Measurements from ENCODE around the gene CYP1A2. TPM values are rescaled to one million over a fixed set of nuclear protein-coding genes. Genes with fewer than 3 reads are reported as not detected.

Gene CYP1A2
- total and polyA plus RNA-seq, 2 experiments from 2014 or later, result not detected

DNA sequence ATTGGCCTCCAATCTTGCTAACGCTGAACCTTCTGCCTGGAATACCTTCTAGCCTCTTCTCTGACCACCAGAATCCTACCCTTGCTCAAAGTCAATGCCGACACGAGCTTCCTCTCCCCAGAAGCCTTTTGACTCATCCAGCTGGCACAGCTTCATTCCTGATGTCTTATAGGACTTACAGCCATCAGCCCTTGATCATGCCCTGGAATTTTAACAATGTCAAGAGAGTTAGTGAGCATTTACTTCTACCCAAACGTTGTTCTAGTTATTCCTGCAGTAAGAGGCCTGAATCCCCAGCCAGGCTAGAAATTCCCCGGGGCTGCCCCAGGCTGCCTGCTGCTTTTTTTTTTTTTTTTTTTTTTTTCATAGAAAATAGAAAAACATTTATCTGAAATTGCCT lies 3.9 kb downstream of the CYP1A2 start:
- no peak overlapping the region for H3K4me2 ChIP-seq (ENCODE audit: unreplicated experiment)
- H3K27ac ChIP-seq, result no peak overlapping the region
- H3K9ac ChIP-seq, result no peak overlapping the region
- H4K20me1 ChIP-seq (ENCODE audit: insufficient read depth), result no peaks in the 10 kb centered on the region
- 0 out of 2 replicates have a peak, but pooled peaks cover 3% of the 10 kb centered on the region for H3K4me1 ChIP-seq (ENCODE audit: insufficient read depth)
- WGBS, 2 experiments (ENCODE audit: low coverage in 1 of 2, low lambda C conversion rate in 2 of 2, missing lambda C conversion rate in 2 of 2), result 34 to 37% methylated on average over 5 of the region's 5 CpGs
- no peaks in the 10 kb centered on the region for H3K9me3 ChIP-seq (ENCODE audit: low read depth)
- no peak for TF ChIP-seq EZH2 (IDR thresholded peaks at IDR 0.05; ENCODE audit: insufficient read depth, poor library complexity, severe bottlenecking)
- no peak for TF ChIP-seq EZH2phosphoT487 (IDR thresholded peaks at IDR 0.05; ENCODE audit: insufficient read depth, low read depth)
- no peak overlapping the region for H2AFZ ChIP-seq
- H3K79me2 ChIP-seq (ENCODE audit: insufficient read depth), result no peaks in the 10 kb centered on the region
- peaks cover 18% of the 10 kb centered on the region; the same call in 1 of the 2 replicates for H3K27me3 ChIP-seq (replicated peaks; ENCODE audit: insufficient read depth)
- no peaks in the 10 kb centered on the region for H3F3A ChIP-seq (ENCODE audit: insufficient read depth)
- no peak overlapping the region for H3K4me3 ChIP-seq
- in situ Hi-C loops (cut with MboI), result no loop called here
- DNase-seq, result peak; percentile 70
- H3K9me2 ChIP-seq (ENCODE audit: insufficient read depth), result no peaks in the 10 kb centered on the region
- no peaks in the 10 kb centered on the region for H3K36me3 ChIP-seq (ENCODE audit: low read depth)

DNA sequence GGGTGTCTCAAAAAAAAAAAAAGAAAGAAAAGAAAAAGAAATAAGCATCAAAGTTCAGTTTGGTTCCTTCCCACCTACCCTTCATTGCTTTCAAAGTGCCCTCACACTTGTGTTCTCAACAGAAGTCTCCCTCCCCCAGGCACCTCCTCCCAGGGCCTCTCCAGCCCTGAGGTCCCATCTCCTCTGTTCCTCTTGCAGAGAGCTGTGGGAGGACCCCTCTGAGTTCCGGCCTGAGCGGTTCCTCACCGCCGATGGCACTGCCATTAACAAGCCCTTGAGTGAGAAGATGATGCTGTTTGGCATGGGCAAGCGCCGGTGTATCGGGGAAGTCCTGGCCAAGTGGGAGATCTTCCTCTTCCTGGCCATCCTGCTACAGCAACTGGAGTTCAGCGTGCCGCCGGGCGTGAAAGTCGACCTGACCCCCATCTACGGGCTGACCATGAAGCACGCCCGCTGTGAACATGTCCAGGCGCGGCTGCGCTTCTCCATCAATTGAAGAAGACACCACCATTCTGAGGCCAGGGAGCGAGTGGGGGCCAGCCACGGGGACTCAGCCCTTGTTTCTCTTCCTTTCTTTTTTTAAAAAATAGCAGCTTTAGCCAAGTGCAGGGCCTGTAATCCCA lies 6.1 kb downstream of the CYP1A2 start:
- H3K9ac ChIP-seq, result no peak overlapping the region
- H3K36me3 ChIP-seq (ENCODE audit: low read depth), result no peaks in the 10 kb centered on the region
- no peak overlapping the region for H3K4me2 ChIP-seq (ENCODE audit: unreplicated experiment)
- H3K79me2 ChIP-seq (ENCODE audit: insufficient read depth), result no peaks in the 10 kb centered on the region
- DNase-seq, result no peak
- H3K9me2 ChIP-seq (ENCODE audit: insufficient read depth), result no peaks in the 10 kb centered on the region
- no peaks in the 10 kb centered on the region for H3K9me3 ChIP-seq (ENCODE audit: low read depth)
- TF ChIP-seq EZH2phosphoT487 (IDR thresholded peaks at IDR 0.05; ENCODE audit: insufficient read depth, low read depth), result no peak
- no peak for TF ChIP-seq EZH2 (IDR thresholded peaks at IDR 0.05; ENCODE audit: insufficient read depth, poor library complexity, severe bottlenecking)
- H3K4me1 ChIP-seq (ENCODE audit: insufficient read depth), result 0 out of 2 replicates have a peak, but pooled peaks cover 3% of the 10 kb centered on the region
- in situ Hi-C loops (cut with MboI), result no loop called here
- H3K4me3 ChIP-seq, result no peak overlapping the region
- no peak overlapping the region for H2AFZ ChIP-seq
- no peaks in the 10 kb centered on the region for H4K20me1 ChIP-seq (ENCODE audit: insufficient read depth)
- H3K27ac ChIP-seq, result no peak overlapping the region
- no peaks in the 10 kb centered on the region for H3F3A ChIP-seq (ENCODE audit: insufficient read depth)
- peaks cover 24% of the 10 kb centered on the region for H3K27me3 ChIP-seq (replicated peaks; ENCODE audit: insufficient read depth)
- 73 to 76% methylated on average over 20 of the region's 20 CpGs for WGBS, 2 experiments (ENCODE audit: low coverage in 1 of 2, low lambda C conversion rate in 2 of 2, missing lambda C conversion rate in 2 of 2)

DNA sequence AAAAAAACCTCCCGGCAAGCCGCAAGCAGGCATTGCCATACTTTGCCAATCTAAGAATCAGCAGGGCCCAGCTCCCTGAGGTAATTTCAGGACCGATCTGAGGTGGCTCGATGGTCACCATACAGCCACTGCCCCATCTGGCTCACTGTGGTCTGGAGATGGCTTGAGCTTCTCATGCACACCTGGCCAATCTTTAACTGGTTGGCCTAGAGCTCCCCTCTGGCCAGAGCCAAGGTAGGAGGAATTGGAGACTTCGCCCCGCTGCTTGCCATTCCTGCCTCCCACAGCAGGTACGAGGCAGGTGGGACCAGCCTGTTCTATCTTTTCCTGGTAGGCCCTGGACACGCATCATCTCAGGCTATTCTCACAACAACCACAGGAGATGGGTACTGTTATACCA lies 10.1 kb downstream of the CYP1A2 start:
- TF ChIP-seq EZH2phosphoT487 (IDR thresholded peaks at IDR 0.05; ENCODE audit: insufficient read depth, low read depth), result no peak
- no peak for TF ChIP-seq EZH2 (IDR thresholded peaks at IDR 0.05; ENCODE audit: insufficient read depth, poor library complexity, severe bottlenecking)
- H3K27ac ChIP-seq, result no peak overlapping the region
- no peaks in the 10 kb centered on the region for H3F3A ChIP-seq (ENCODE audit: insufficient read depth)
- no peaks in the 10 kb centered on the region for H3K4me1 ChIP-seq (ENCODE audit: insufficient read depth)
- in situ Hi-C loops (cut with MboI), result no loop called here
- no peaks in the 10 kb centered on the region for H3K9me3 ChIP-seq (ENCODE audit: low read depth)
- peaks cover 25% of the 10 kb centered on the region for H3K27me3 ChIP-seq (replicated peaks; ENCODE audit: insufficient read depth)
- H3K4me2 ChIP-seq (ENCODE audit: unreplicated experiment), result no peak overlapping the region
- DNase-seq, result no peak
- H3K79me2 ChIP-seq (ENCODE audit: insufficient read depth), result no peaks in the 10 kb centered on the region
- 68 to 72% methylated on average over 8 of the region's 8 CpGs for WGBS, 2 experiments (ENCODE audit: low coverage in 1 of 2, low lambda C conversion rate in 2 of 2, missing lambda C conversion rate in 2 of 2)
- H3K4me3 ChIP-seq, result no peak overlapping the region
- H3K36me3 ChIP-seq (ENCODE audit: low read depth), result no peaks in the 10 kb centered on the region
- H4K20me1 ChIP-seq (ENCODE audit: insufficient read depth), result no peaks in the 10 kb centered on the region
- no peaks in the 10 kb centered on the region for H3K9me2 ChIP-seq (ENCODE audit: insufficient read depth)
- no peak overlapping the region for H2AFZ ChIP-seq
- no peak overlapping the region for H3K9ac ChIP-seq

DNA sequence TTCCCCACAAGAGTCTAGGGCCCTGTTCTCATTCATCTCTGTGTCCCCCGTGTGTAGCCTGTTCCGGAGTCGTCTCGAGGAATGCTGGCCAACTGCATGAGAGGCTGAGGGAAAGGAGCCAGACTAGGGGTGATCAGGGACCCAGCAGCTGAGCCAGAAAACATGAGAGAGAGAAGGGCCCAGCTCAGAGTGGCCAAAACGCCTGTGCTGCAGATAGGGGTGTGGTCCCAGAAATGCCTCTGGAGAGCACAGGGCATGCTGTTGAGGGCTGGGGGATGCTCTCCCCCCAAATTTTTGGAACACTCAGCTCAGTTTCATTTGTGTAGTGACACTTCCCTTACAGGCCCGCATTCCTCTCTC lies 14.1 kb downstream of the CYP1A2 start:
- H3K4me1 ChIP-seq (ENCODE audit: insufficient read depth), result no peaks in the 10 kb centered on the region
- no peaks in the 10 kb centered on the region for H3K9me3 ChIP-seq (ENCODE audit: low read depth)
- no peaks in the 10 kb centered on the region for H3F3A ChIP-seq (ENCODE audit: insufficient read depth)
- no peaks in the 10 kb centered on the region for H4K20me1 ChIP-seq (ENCODE audit: insufficient read depth)
- H3K27me3 ChIP-seq (replicated peaks; ENCODE audit: insufficient read depth), result peaks cover 11% of the 10 kb centered on the region
- H2AFZ ChIP-seq, result no peak overlapping the region
- no peak overlapping the region for H3K4me2 ChIP-seq (ENCODE audit: unreplicated experiment)
- H3K4me3 ChIP-seq, result no peak overlapping the region
- TF ChIP-seq EZH2phosphoT487 (IDR thresholded peaks at IDR 0.05; ENCODE audit: insufficient read depth, low read depth) (no peak), EZH2 (IDR thresholded peaks at IDR 0.05; ENCODE audit: insufficient read depth, poor library complexity, severe bottlenecking) (no peak)
- no peaks in the 10 kb centered on the region for H3K79me2 ChIP-seq (ENCODE audit: insufficient read depth)
- H3K36me3 ChIP-seq (ENCODE audit: low read depth), result no peaks in the 10 kb centered on the region
- 13 to 16% methylated on average over 6 of the region's 6 CpGs for WGBS, 2 experiments (ENCODE audit: low coverage in 1 of 2, low lambda C conversion rate in 2 of 2, missing lambda C conversion rate in 2 of 2)
- DNase-seq, result no peak
- no peak overlapping the region for H3K27ac ChIP-seq
- in situ Hi-C loops (cut with MboI), result loop anchor here (10.0 kb wide), 2 partner anchors 58 to 388 kb away; no protein-coding TSS in a partner anchor
- no peak overlapping the region for H3K9ac ChIP-seq
- H3K9me2 ChIP-seq (ENCODE audit: insufficient read depth), result no peaks in the 10 kb centered on the region

Data from GM23248 (cell line).